ENCODE results near the gene OR2F2.

OR2F2 gene

GRCh38 chr7:143945423-143945822, 10.4 kb downstream of the OR2F2 start:
- Histone ChIP-seq H3K27ac (no peak overlapping the region), H3K9me3 (no peaks in the 10 kb centered on the region), H3K4me1 (no peaks in the 10 kb centered on the region), H3K4me2 (no peak overlapping the region), H3K4me3 (no peak overlapping the region), H3K36me3 (no peaks in the 10 kb centered on the region), H3K27me3 (no peaks in the 10 kb centered on the region), H3K9ac (no peak overlapping the region), H4K20me1 (no peaks in the 10 kb centered on the region)
- TF ChIP-seq Cebpa-rat (IDR thresholded peaks at IDR 0.05) = no peak

DNA sequence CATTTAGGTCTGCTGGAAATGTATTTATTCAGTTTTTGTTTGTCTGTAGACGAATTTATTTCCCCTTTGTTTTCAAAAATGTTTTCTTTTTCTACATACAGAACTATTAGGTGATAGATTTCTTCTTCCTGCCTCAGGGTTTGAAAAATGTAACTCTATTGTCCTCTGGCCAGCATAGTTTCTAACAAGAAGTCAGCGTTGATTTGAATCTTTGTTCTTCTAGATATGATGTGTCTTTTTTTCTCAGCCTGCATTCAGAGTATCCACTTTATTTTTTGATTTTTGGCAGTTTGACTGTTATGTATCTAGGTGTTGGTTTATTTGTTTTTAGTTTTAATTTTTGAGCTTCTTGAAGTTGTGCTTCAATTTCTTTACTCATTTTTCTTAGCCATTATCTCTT, 12.1 kb downstream of the OR2F2 start:
- no peak overlapping the region for H3K27ac ChIP-seq
- no peak for TF ChIP-seq Cebpa-rat (IDR thresholded peaks at IDR 0.05)
- H3K9me3 ChIP-seq = no peaks in the 10 kb centered on the region

GRCh38 chr7:143948733-143949132, 13.7 kb downstream of the OR2F2 start:
- Histone ChIP-seq H3K36me3 (no peaks in the 10 kb centered on the region), H3K9me3 (no peaks in the 10 kb centered on the region), H3K9ac (no peak overlapping the region), H3K4me3 (no peak overlapping the region), H4K20me1 (no peaks in the 10 kb centered on the region), H3K4me1 (no peaks in the 10 kb centered on the region), H3K27me3 (no peaks in the 10 kb centered on the region), H3K4me2 (no peak overlapping the region), H3K27ac (no peak overlapping the region)
- no peak for TF ChIP-seq Cebpa-rat (IDR thresholded peaks at IDR 0.05)

More for the DNA sequence above, 12.1 kb downstream of the OR2F2 start:
- Histone ChIP-seq H3K9ac (no peak overlapping the region), H3K27me3 (no peaks in the 10 kb centered on the region), H3K36me3 (no peaks in the 10 kb centered on the region), H4K20me1 (no peaks in the 10 kb centered on the region), H3K4me1 (no peaks in the 10 kb centered on the region), H3K4me3 (no peak overlapping the region), H3K4me2 (no peak overlapping the region)

- TF ChIP-seq Cebpa-rat (IDR thresholded peaks at IDR 0.05) = no peak
- Histone ChIP-seq H3K4me2 (no peak overlapping the region), H3K4me1 (no peaks in the 10 kb centered on the region)
These were observed 18.4 kb downstream of the OR2F2 start for GRCh38 chr7:143953421-143953820.

GRCh38 chr7:143954135-143954534, 19.1 kb downstream of the OR2F2 start:
- no peaks in the 10 kb centered on the region for H4K20me1 ChIP-seq
- H3K9ac ChIP-seq = no peak overlapping the region
- TF ChIP-seq Cebpa-rat (IDR thresholded peaks at IDR 0.05) = no peak
- H3K4me1 ChIP-seq = no peaks in the 10 kb centered on the region
- H3K9me3 ChIP-seq = no peaks in the 10 kb centered on the region
- H3K27me3 ChIP-seq = no peaks in the 10 kb centered on the region
- no peak overlapping the region for H3K4me3 ChIP-seq
- no peaks in the 10 kb centered on the region for H3K36me3 ChIP-seq
- H3K4me2 ChIP-seq = no peak overlapping the region
- H3K27ac ChIP-seq = no peak overlapping the region

More at GRCh38 chr7:143953421-143953820, 18.4 kb downstream of the OR2F2 start:
- H3K4me3 ChIP-seq = no peak overlapping the region
- H3K9me3 ChIP-seq = no peaks in the 10 kb centered on the region
- no peak overlapping the region for H3K27ac ChIP-seq
- no peak overlapping the region for H3K9ac ChIP-seq
- H4K20me1 ChIP-seq = no peaks in the 10 kb centered on the region
- no peaks in the 10 kb centered on the region for H3K27me3 ChIP-seq
- H3K36me3 ChIP-seq = no peaks in the 10 kb centered on the region

DNA sequence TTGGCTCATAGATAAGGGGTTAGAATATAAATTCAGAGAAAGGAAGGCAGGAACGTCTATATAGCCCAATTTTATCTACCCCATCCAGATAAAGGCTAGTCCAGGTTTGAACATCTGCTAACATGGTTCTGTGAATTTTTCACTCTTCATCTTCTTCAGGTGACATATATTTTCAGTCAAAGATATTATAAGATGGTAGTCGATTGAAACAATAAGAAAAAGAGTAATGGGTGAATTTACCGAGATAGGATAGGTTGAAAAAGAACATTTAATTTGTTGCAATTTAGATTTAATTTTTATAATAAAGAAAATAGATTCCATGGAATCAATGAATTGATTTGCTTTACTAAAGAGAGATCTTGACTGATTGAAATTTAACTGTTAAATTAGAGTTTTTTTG, 19.5 kb downstream of the OR2F2 start, which contains the start of gene OR2F1:
Gene OR2F1, plus strand, starts transcription at position 301 of the 400 bp plus-strand sequence. CDS start 5,127 bp downstream, outside the sequence.
- Histone ChIP-seq H3K9me3 (no peaks in the 10 kb centered on the region), H3K4me3 (no peak within 1 kb of the TSS), H3K4me2 (no peak within 1 kb of the TSS), H3K4me1 (no peaks in the 10 kb centered on the region), H3K36me3 (no peaks in the 10 kb centered on the region), H4K20me1 (no peaks in the 10 kb centered on the region), H3K9ac (no peak within 1 kb of the TSS), H3K27ac (no peak within 1 kb of the TSS), H3K27me3 (no peaks in the 10 kb centered on the region)
- TF ChIP-seq Cebpa-rat (IDR thresholded peaks at IDR 0.05) = no peak

DNA sequence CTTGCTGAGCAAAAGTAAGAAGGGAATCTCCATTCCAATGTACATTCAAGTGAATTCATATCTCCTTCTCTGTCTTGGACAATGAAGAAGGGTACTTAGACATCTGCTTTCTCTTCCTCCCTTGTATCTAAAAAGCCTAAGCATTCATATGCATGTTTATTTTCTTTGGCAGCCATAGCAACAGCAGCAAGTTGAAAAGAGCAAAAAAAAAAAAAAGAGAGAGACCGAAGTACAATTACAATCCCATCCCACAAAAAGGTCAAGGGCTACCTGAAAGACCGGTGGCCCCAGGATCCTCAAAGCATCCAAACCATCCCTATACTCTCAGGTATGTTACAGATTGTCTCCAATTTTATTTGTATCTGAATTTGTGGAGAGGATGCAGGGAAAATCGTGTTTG, 23.7 kb downstream of the OR2F2 start:
- Histone ChIP-seq H3K4me1 (no peaks in the 10 kb centered on the region), H3K4me2 (no peak overlapping the region), H4K20me1 (no peaks in the 10 kb centered on the region), H3K27ac (no peak overlapping the region), H3K27me3 (no peaks in the 10 kb centered on the region), H3K9ac (no peak overlapping the region), H3K4me3 (no peak overlapping the region), H3K36me3 (no peaks in the 10 kb centered on the region), H3K9me3 (no peaks in the 10 kb centered on the region)
- no peak for TF ChIP-seq Cebpa-rat (IDR thresholded peaks at IDR 0.05)

- no peak overlapping the region for H3K4me2 ChIP-seq
- no peaks in the 10 kb centered on the region for H3K36me3 ChIP-seq
- H3K9me3 ChIP-seq = no peaks in the 10 kb centered on the region
- no peak for TF ChIP-seq Cebpa-rat (IDR thresholded peaks at IDR 0.05)
- H3K27ac ChIP-seq = no peak overlapping the region
- H3K9ac ChIP-seq = no peak overlapping the region
- H3K4me1 ChIP-seq = no peaks in the 10 kb centered on the region
- H3K27me3 ChIP-seq = no peaks in the 10 kb centered on the region
- no peaks in the 10 kb centered on the region for H4K20me1 ChIP-seq
- H3K4me3 ChIP-seq = no peak overlapping the region
These were observed 26.0 kb downstream of the OR2F2 start for GRCh38 chr7:143960813-143961610.

GRCh38 chr7:143965280-143965679, 30.2 kb downstream of the OR2F2 start:
- Histone ChIP-seq H3K4me1 (no peaks in the 10 kb centered on the region), H3K36me3 (no peaks in the 10 kb centered on the region), H3K9me3 (no peaks in the 10 kb centered on the region), H3K27me3 (no peaks in the 10 kb centered on the region), H3K4me2 (no peak overlapping the region), H3K9ac (no peak overlapping the region), H3K4me3 (no peak overlapping the region), H3K27ac (no peak overlapping the region), H4K20me1 (no peaks in the 10 kb centered on the region)
- TF ChIP-seq Cebpa-rat (IDR thresholded peaks at IDR 0.05) = no peak

DNA sequence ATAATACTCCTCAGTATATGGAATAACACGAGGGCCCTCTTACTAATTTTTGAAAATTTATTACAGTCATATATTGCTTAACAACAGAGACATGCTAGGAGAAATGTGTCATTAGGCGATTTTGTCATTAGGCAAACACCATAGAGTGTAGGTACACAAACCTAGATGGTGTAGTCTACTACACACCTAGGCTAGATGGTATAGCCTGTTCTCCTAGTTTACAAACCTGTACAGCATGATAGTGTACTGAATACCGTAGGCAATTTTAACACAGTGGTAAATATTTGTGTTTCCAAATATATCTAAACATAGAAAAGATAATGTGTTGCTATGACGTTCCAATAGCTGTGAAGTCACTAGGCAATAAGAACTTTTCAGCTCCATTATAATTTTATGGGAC, 32.4 kb downstream of the OR2F2 start:
- Histone ChIP-seq H3K9me3 (no peaks in the 10 kb centered on the region), H3K4me2 (no peak overlapping the region), H3K36me3 (no peaks in the 10 kb centered on the region), H3K27ac (no peak overlapping the region), H4K20me1 (no peaks in the 10 kb centered on the region), H3K4me3 (no peak overlapping the region), H3K27me3 (no peaks in the 10 kb centered on the region), H3K4me1 (no peaks in the 10 kb centered on the region), H3K9ac (no peak overlapping the region)
- no peak for TF ChIP-seq Cebpa-rat (IDR thresholded peaks at IDR 0.05)
